Stomach (tissue), 9 donors: ENCODE data around the gene EXOC4. TPM values are rescaled to one million over a fixed set of nuclear protein-coding genes. Genes with fewer than 3 reads are reported as not detected.

Source experiments
- DNase-seq, 2 donors: peaks; one replicate each; pipeline versions ENCODE4 v3.0.0 to v3.0.0-alpha.2; 2013 to 2019
- H3K27ac ChIP-seq, 5 donors: fragments of 200-600 bp in 4 of 5; sonication (generic) in 4 of 5; one replicate each; pipeline ENCODE4 v1.5.1; 2013 to 2019; ENCODE audit warnings: mild to moderate bottlenecking in 1 of 5, moderate library complexity in 1 of 5
- H3K27me3 ChIP-seq, 3 donors: fragments of 200-600 bp; sonication (generic); one replicate each; pipeline ENCODE4 v1.5.1; 2017 to 2019; ENCODE audit warnings: mixed run types in 1 of 3
- H3K36me3 ChIP-seq, 4 donors: fragments of 200-600 bp; sonication (generic); 1 replicate in 3 of 4; 2 replicates in 1 of 4; pipeline ENCODE4 v1.5.1; 2016 to 2019
- H3K4me1 ChIP-seq, 4 donors: fragments of 200-600 bp; sonication (generic); one replicate each; pipeline ENCODE4 v1.5.1; 2016 to 2019
- H3K4me3 ChIP-seq, 4 donors: fragments of 200-600 bp; sonication (generic) in 3 of 4; one replicate each; pipeline ENCODE4 v1.5.1; 2016 to 2019; ENCODE audit warnings: mild to moderate bottlenecking in 1 of 4
- H3K9me3 ChIP-seq, 4 donors: fragments of 200-600 bp; sonication (generic); one replicate each; pipeline ENCODE4 v1.5.1; 2016 to 2019
- CTCF ChIP-seq, 7 experiments: fragments of 450-650 bp in 4 of 7; fragments of 200-600 bp in 3 of 7; sonication (generic) in 3 of 7; IDR thresholded peaks; one replicate each; pipeline ENCODE4 v1.5.1; 2016 to 2019; ENCODE audit warnings: antibody characterized with exemption in 7 of 7, control low read depth in 2 of 7, mild to moderate bottlenecking in 1 of 7
- EP300 ChIP-seq: sonication (generic); formaldehyde crosslinking; IDR thresholded peaks from one replicate; pipeline ENCODE4 v1.6.1; 2017; ENCODE audit warnings: antibody characterized with exemption
- POLR2A ChIP-seq, 4 donors: fragments of 450-650 bp; IDR thresholded peaks; one replicate each; pipeline ENCODE4 v1.6.1; 2016; ENCODE audit warnings: antibody characterized with exemption in 4 of 4, control low read depth in 2 of 4, mild to moderate bottlenecking in 1 of 4, moderate library complexity in 1 of 4
- POLR2AphosphoS5 ChIP-seq, 3 donors: sonication (generic); formaldehyde crosslinking; IDR thresholded peaks; one replicate each; pipeline ENCODE4 v1.6.1; 2016; ENCODE audit warnings: antibody characterized with exemption in 3 of 3
- WGBS, 5 donors: extraction: QIAGEN DNeasy Blood & Tissue Kit in 3 of 5; methylation state at CpG; one replicate each; pipeline versions ENCODE4 v1.1.5 to v1.1.7; 2013 to 2018; 5-methylcytosine and 5-hydroxymethylcytosine counted together
- intact Hi-C: fragments of 100-400 bp; cut with DNase I; formaldehyde crosslinking; loops from one replicate; pipeline ENCODE4 v1.15.1; 2023; ENCODE audit warnings: low total_unique reads
- polyA plus RNA-seq, 3 donors: library from polyadenylated mRNA; stranded (reverse); fragments of 200-250 nt; gene quantifications; one replicate each; pipeline ENCODE4 v1.2.3, GENCODE V29; 2013
- total RNA-seq, 5 donors: library from RNA; depleted of rRNA; stranded (reverse); fragments of >200 nt; gene quantifications; one replicate each; pipeline versions ENCODE4 v1.1.0 to v1.2.3, GENCODE V29; 2014 to 2016
- donor health status: healthy with polysubstance abuse.
- donor health status: Bipolar disorder and iron deficiency.
- donor health status: healthy.

The EXOC4 gene
- total and polyA plus RNA-seq, 8 donors: 14.1 to 339 (median 61.1) TPM

GRCh38 chr7:133549633-133550032, 296.8 kb downstream of the EXOC4 start:
- 77 to 96% (median 87%) methylated on average over 1 of the region's 1 CpG for WGBS, 5 donors
- Histone ChIP-seq H3K36me3 (no peaks in the 10 kb centered on the region), H3K4me1 (no peaks in the 10 kb centered on the region), H3K4me3 (no peak overlapping the region), H3K9me3 (no peaks in the 10 kb centered on the region), H3K27ac (no peak overlapping the region), H3K27me3 (no peaks in the 10 kb centered on the region)
- TF ChIP-seq CTCF (IDR thresholded peaks at IDR 0.05): no peak
- no peak for TF ChIP-seq POLR2AphosphoS5 (IDR thresholded peaks at IDR 0.05)
- TF ChIP-seq POLR2A (IDR thresholded peaks at IDR 0.05): no peak
- TF ChIP-seq EP300: no peak
- DNase-seq: no peak
- intact Hi-C loops: no loop called here

GRCh38 chr7:133550145-133550544, 297.3 kb downstream of the EXOC4 start:
- H3K27ac ChIP-seq: no peak overlapping the region
- WGBS, 5 donors: 72 to 94% (median 88%) methylated on average over 3 of the region's 3 CpGs
- intact Hi-C loops: no loop called here
- no peaks in the 10 kb centered on the region for H3K9me3 ChIP-seq
- no peaks in the 10 kb centered on the region for H3K27me3 ChIP-seq
- no peak for TF ChIP-seq POLR2A (IDR thresholded peaks at IDR 0.05)
- no peak for TF ChIP-seq EP300
- no peak for TF ChIP-seq CTCF (IDR thresholded peaks at IDR 0.05)
- no peak for TF ChIP-seq POLR2AphosphoS5 (IDR thresholded peaks at IDR 0.05)
- DNase-seq: no peak
- no peaks in the 10 kb centered on the region for H3K36me3 ChIP-seq
- H3K4me3 ChIP-seq: no peak overlapping the region
- no peaks in the 10 kb centered on the region for H3K4me1 ChIP-seq

GRCh38 chr7:133550811-133551210, 297.9 kb downstream of the EXOC4 start:
- no peak overlapping the region for H3K4me3 ChIP-seq
- 94 to 97% (median 96%) methylated on average over 4 of the region's 4 CpGs for WGBS, 5 donors
- no peak for DNase-seq
- intact Hi-C loops: no loop called here
- TF ChIP-seq POLR2A (IDR thresholded peaks at IDR 0.05) (no peak), CTCF (IDR thresholded peaks at IDR 0.05) (no peak), EP300 (no peak), POLR2AphosphoS5 (IDR thresholded peaks at IDR 0.05) (no peak)
- H3K36me3 ChIP-seq: no peaks in the 10 kb centered on the region
- H3K4me1 ChIP-seq: no peaks in the 10 kb centered on the region
- H3K27ac ChIP-seq: no peak overlapping the region
- H3K27me3 ChIP-seq: no peaks in the 10 kb centered on the region
- H3K9me3 ChIP-seq: no peaks in the 10 kb centered on the region

GRCh38 chr7:133551466-133551865, 298.6 kb downstream of the EXOC4 start:
- DNase-seq: no peak
- Histone ChIP-seq H3K4me3 (no peak overlapping the region), H3K27ac (no peak overlapping the region), H3K36me3 (no peaks in the 10 kb centered on the region), H3K27me3 (no peaks in the 10 kb centered on the region), H3K4me1 (no peaks in the 10 kb centered on the region), H3K9me3 (no peaks in the 10 kb centered on the region)
- TF ChIP-seq POLR2A (IDR thresholded peaks at IDR 0.05) (no peak), POLR2AphosphoS5 (IDR thresholded peaks at IDR 0.05) (no peak), CTCF (IDR thresholded peaks at IDR 0.05) (no peak), EP300 (no peak)
- intact Hi-C loops: no loop called here
- 93 to 96% (median 93%) methylated on average over 4 of the region's 4 CpGs for WGBS, 5 donors
